H1 (cell line): Measurements from ENCODE around the gene BCL2L11. TPM values are rescaled to one million over a fixed set of nuclear protein-coding genes. Genes with fewer than 3 reads are reported as not detected.

Source experiments
- CTCF ChIA-PET: fragments of 300-600 bp; sonication (Branson Sonifier 250); formaldehyde crosslinking; loops from one replicate; lab custom pipeline; 2021; ENCODE audit not compliant: partially characterized antibody; lab: Charles Lee
- POLR2A ChIA-PET: fragments of 300-600 bp; sonication (Branson Sonifier 250); formaldehyde crosslinking; loops from one replicate; lab custom pipeline; 2021; ENCODE audit warnings: inconsistent platforms; ENCODE audit not compliant: partially characterized antibody; lab: Charles Lee
- DNase-seq, 2 experiments: peaks; one replicate each; pipeline versions ENCODE4 v3.0.0 to v3.0.0-alpha.2; 2010 to 2022; ENCODE audit warnings: low spot score in 2 of 2, low read depth in 1 of 2, mixed read lengths in 1 of 2
- FAIRE-seq: peaks from 2 replicates; lab custom pipeline; 2011; peaks lifted over from hg19 to GRCh38; lab: Jason Lieb, UNC
- H2AFZ ChIP-seq: 2 replicates; pipeline ENCODE4 v1.8.1; 2012; ENCODE audit warnings: low read length, inconsistent platforms
- H2AK5ac ChIP-seq: 2 replicates; pipeline ENCODE4 v1.6.1; 2013; ENCODE audit warnings: low read depth, low read length
- H2BK120ac ChIP-seq: replicated peaks from 2 replicates; pipeline ENCODE3; 2013; ENCODE audit warnings: low read depth, low read length, inconsistent platforms
- H2BK12ac ChIP-seq: 2 replicates; pipeline ENCODE4 v1.6.1; 2013; ENCODE audit warnings: low read depth, low read length
- H2BK15ac ChIP-seq: 2 replicates; pipeline ENCODE4 v1.6.1; 2013; ENCODE audit warnings: low read length
- H2BK20ac ChIP-seq: 2 replicates; pipeline ENCODE4 v1.6.1; 2013; ENCODE audit warnings: low read length
- H2BK5ac ChIP-seq: 2 replicates; pipeline ENCODE4 v1.6.1; 2013; ENCODE audit warnings: low read depth, low read length
- H3K14ac ChIP-seq: 2 replicates; pipeline ENCODE4 v1.6.1; 2013; ENCODE audit warnings: inconsistent platforms; ENCODE audit not compliant: insufficient read length
- H3K18ac ChIP-seq: 2 replicates; pipeline ENCODE4 v1.6.1; 2013; ENCODE audit warnings: low read length; ENCODE audit errors: extremely low read depth
- H3K23ac ChIP-seq: 2 replicates; pipeline ENCODE4 v1.6.1; 2013; ENCODE audit warnings: inconsistent platforms; ENCODE audit not compliant: insufficient read length
- H3K23me2 ChIP-seq: 2 replicates; pipeline ENCODE4 v1.6.1; 2013; ENCODE audit warnings: low read depth, low read length
- H3K27ac ChIP-seq: 2 replicates; pipeline ENCODE4 v1.6.1; 2011; ENCODE audit warnings: low read depth, low read length, inconsistent platforms
- H3K27me3 ChIP-seq, 4 experiments: replicated peaks in 1 of 4; 1 replicate in 1 of 4; 2 replicates in 3 of 4; pipeline versions ENCODE4 v1.6.1 to v1.8.1; 2011 to 2013; ENCODE audit warnings: low read length in 3 of 4, mild to moderate bottlenecking in 3 of 4, inconsistent platforms in 2 of 4, mixed read lengths in 2 of 4, moderate library complexity in 1 of 4; ENCODE audit not compliant: control insufficient read depth in 3 of 4, insufficient read depth in 3 of 4; ENCODE audit errors: extremely low read depth in 1 of 4
- H3K36me3 ChIP-seq, 4 experiments: 2 replicates each; pipeline versions ENCODE4 v1.6.1 to v1.8.1; 2011 to 2013; ENCODE audit warnings: mild to moderate bottlenecking in 4 of 4, low read length in 3 of 4, moderate library complexity in 2 of 4, control low read depth in 1 of 4, inconsistent platforms in 1 of 4; ENCODE audit not compliant: insufficient read depth in 4 of 4, control insufficient read depth in 2 of 4
- H3K4ac ChIP-seq: replicated peaks from 2 replicates; pipeline ENCODE3; 2013; ENCODE audit warnings: low read length, low read depth, mixed read lengths, inconsistent platforms; ENCODE audit not compliant: insufficient read length
- H3K4me1 ChIP-seq, 4 experiments: replicated peaks in 1 of 4; 1 replicate in 1 of 4; 2 replicates in 3 of 4; pipeline versions ENCODE4 v1.6.1 to v1.8.1; 2011 to 2013; ENCODE audit warnings: low read length in 3 of 4, inconsistent platforms in 2 of 4, mixed read lengths in 1 of 4; ENCODE audit not compliant: insufficient read depth in 4 of 4, control insufficient read depth in 3 of 4
- H3K4me2 ChIP-seq, 2 experiments: 2 replicates each; pipeline versions ENCODE4 v1.6.1 to v1.8.1; 2011 to 2013; ENCODE audit warnings: low read depth in 2 of 2, low read length in 2 of 2, control low read depth in 1 of 2, inconsistent platforms in 1 of 2, mild to moderate bottlenecking in 1 of 2; ENCODE audit not compliant: insufficient read depth in 1 of 2
- H3K4me3 ChIP-seq, 4 experiments: fragments of 200-600, 300-600 bp in 1 of 4; sonication (generic), shearing (Covaris generic), sonication (Bioruptor Twin) in 1 of 4; 2 replicates each; pipeline versions ENCODE4 v1.5.1 to v1.8.1; 2011 to 2016; ENCODE audit warnings: low read length in 4 of 4, low read depth in 3 of 4, control low read depth in 2 of 4, inconsistent platforms in 2 of 4, mild to moderate bottlenecking in 2 of 4, mixed read lengths in 1 of 4, moderate library complexity in 1 of 4; ENCODE audit not compliant: insufficient read depth in 2 of 4; ENCODE audit errors: extremely low read depth in 1 of 4
- H3K56ac ChIP-seq: replicated peaks from 2 replicates; pipeline ENCODE3; 2013; ENCODE audit warnings: low read depth, mild to moderate bottlenecking, mixed read lengths, low read length, inconsistent platforms; ENCODE audit not compliant: insufficient read length
- H3K79me1 ChIP-seq: 2 replicates; pipeline ENCODE4 v1.6.1; 2013; ENCODE audit warnings: low read depth, low read length, control low read depth
- H3K79me2 ChIP-seq, 2 experiments: 2 replicates each; pipeline versions ENCODE4 v1.6.1 to v1.8.1; 2012 to 2013; ENCODE audit warnings: low read length in 2 of 2, mild to moderate bottlenecking in 2 of 2, inconsistent platforms in 1 of 2; ENCODE audit not compliant: insufficient read depth in 2 of 2, control insufficient read depth in 1 of 2
- H3K9ac ChIP-seq, 4 experiments: replicated peaks in 1 of 4; 1 replicate in 1 of 4; 2 replicates in 3 of 4; pipeline versions ENCODE4 v1.6.1 to v1.8.1; 2011 to 2013; ENCODE audit warnings: low read depth in 3 of 4, low read length in 3 of 4, control low read depth in 2 of 4, mild to moderate bottlenecking in 2 of 4, moderate library complexity in 2 of 4, inconsistent platforms in 1 of 4; ENCODE audit errors: extremely low read depth in 1 of 4
- H3K9me3 ChIP-seq, 2 experiments: 2 replicates each; pipeline versions ENCODE4 v1.6.1 to v1.8.1; 2012 to 2013; ENCODE audit warnings: mild to moderate bottlenecking in 2 of 2, moderate library complexity in 2 of 2, control low read depth in 1 of 2, inconsistent platforms in 1 of 2, low read depth in 1 of 2, low read length in 1 of 2, mixed read lengths in 1 of 2; ENCODE audit not compliant: insufficient read depth in 2 of 2
- H4K20me1 ChIP-seq, 2 experiments: replicated peaks in 1 of 2; 2 replicates each; pipeline versions ENCODE3 to v1.8.1; 2011 to 2013; ENCODE audit warnings: inconsistent platforms in 2 of 2, low read length in 2 of 2, mild to moderate bottlenecking in 1 of 2; ENCODE audit not compliant: insufficient read depth in 2 of 2, control insufficient read depth in 1 of 2
- H4K5ac ChIP-seq: 2 replicates; pipeline ENCODE4 v1.6.1; 2013; ENCODE audit warnings: low read length, low read depth, mixed read lengths, inconsistent platforms; ENCODE audit not compliant: insufficient read length
- H4K8ac ChIP-seq: 2 replicates; pipeline ENCODE4 v1.8.0; 2013; ENCODE audit warnings: mild to moderate bottlenecking, moderate library complexity, low read length, inconsistent platforms; ENCODE audit not compliant: insufficient read depth; ENCODE audit errors: extremely low read depth
- H4K91ac ChIP-seq: replicated peaks from 2 replicates; pipeline ENCODE3; 2013; ENCODE audit warnings: low read length, mixed read lengths, inconsistent platforms; ENCODE audit not compliant: insufficient read length
- FOSL1 ChIP-seq: IDR thresholded peaks from 2 replicates; pipeline ENCODE4 v1.6.1; 2011; ENCODE audit warnings: mild to moderate bottlenecking, low read depth, low read length, moderate library complexity; ENCODE audit not compliant: insufficient read depth
- HDAC6 ChIP-seq: IDR thresholded peaks from one replicate; pipeline ENCODE4 v1.7.1; 2012; ENCODE audit warnings: low read depth, mild to moderate bottlenecking, inconsistent platforms, low read length, moderate library complexity
- WGBS, 2 experiments: shearing (Covaris generic) in 1 of 2; methylation state at CpG; one replicate each; pipeline versions ENCODE4 v1.1.6 to v1.1.7; 2013 to 2015; ENCODE audit warnings: low lambda C conversion rate in 2 of 2, mixed read lengths in 2 of 2, inconsistent platforms in 1 of 2, low coverage in 1 of 2, missing lambda C conversion rate in 1 of 2; ENCODE audit not compliant: insufficient replicate concordance in 2 of 2, insufficient coverage in 1 of 2, insufficient read length in 1 of 2; ENCODE audit errors: extremely low coverage in 1 of 2, missing lambda C conversion rate in 1 of 2; 5-methylcytosine and 5-hydroxymethylcytosine counted together
- polyA plus RNA-seq, 7 experiments: library from polyadenylated mRNA; depleted of rRNA in 3 of 7; stranded (reverse) in 5 of 7; unstranded in 2 of 7; fragments of >200 nt in 5 of 7; fragments of 200-250 nt in 2 of 7; gene quantifications; 1 replicate in 5 of 7; 2 replicates in 1 of 7; 4 replicates in 1 of 7; pipeline versions ENCODE4 v1.2.1 to v1.2.3, GENCODE V29; 2011 to 2013; ENCODE audit warnings: missing spikeins in 2 of 7, mixed read lengths in 2 of 7
- total RNA-seq: library from RNA; stranded (reverse); fragmentation: NEBNext Ultra II Directional; extraction: Animal tissue kit (Norgen Biotek cat#: 25700); gene quantifications from 2 replicates; pipeline ENCODE4 v1.2.1, GENCODE V29; 2021

BCL2L11 gene
- total and polyA plus RNA-seq, 2 of the 8 experiments (the other 6 are each of a cell fraction or from before 2014, with no cell fraction given) = 7.5 to 22.9 TPM

GRCh38 chr2:111142101-111142500 is 21.4 kb downstream of the BCL2L11 start:
- Histone ChIP-seq H3K4me3 (no peak overlapping the region), H2AFZ (no peak overlapping the region), H2BK12ac (no peak overlapping the region), H3K27me3 (no peaks in the 10 kb centered on the region), H2BK20ac (no peak overlapping the region), H3K9me3 (no peaks in the 10 kb centered on the region), H2BK15ac (no peak overlapping the region), H3K56ac (no peak overlapping the region), H3K27ac (no peak overlapping the region), H4K5ac (no peak overlapping the region), H3K79me1 (peaks cover 10% of the 10 kb centered on the region; the same call in 1 of the 2 replicates), H4K20me1 (peaks cover 6 to 17% of the 10 kb centered on the region in 2 experiments), H3K4ac (no peak overlapping the region), H3K36me3 (peaks cover 0 to 27% (median 8%) of the 10 kb centered on the region in 4 experiments; a peak in 4 of 8 replicates), H3K23me2 (no peaks in the 10 kb centered on the region), H3K9ac (no peak overlapping the region), H3K4me1 (0 out of 7 replicates have a peak, but pooled peaks cover 0 to 3% (median 0%) of the 10 kb centered on the region in 4 experiments), H3K14ac (no peak overlapping the region), H3K4me2 (no peak overlapping the region), H4K91ac (no peak overlapping the region), H4K8ac (no peak overlapping the region), H3K79me2 (peaks cover 3 to 39% of the 10 kb centered on the region in 2 experiments; a peak in 3 of 4 replicates), H2AK5ac (no peak overlapping the region), H3K18ac (no peak overlapping the region), H3K23ac (no peak overlapping the region), H2BK120ac (no peak overlapping the region), H2BK5ac (no peak overlapping the region)
- FAIRE-seq (no peak), DNase-seq (no peak)
- WGBS, 2 experiments = 90% methylated on average over 1 of the region's 1 CpG; no CpG with 5 or more reads in 1 of the 2 experiments
- POLR2A ChIA-PET = interaction anchor here (0.5 kb wide), 1 partner anchor 68 kb away, joined by 5 read pairs; no protein-coding TSS in a partner anchor
- CTCF ChIA-PET = no interaction called here
- TF ChIP-seq FOSL1 = no peak
- TF ChIP-seq HDAC6 = no peak
